ENCODE data around the gene SCFD2.

The SCFD2 gene

DNA sequence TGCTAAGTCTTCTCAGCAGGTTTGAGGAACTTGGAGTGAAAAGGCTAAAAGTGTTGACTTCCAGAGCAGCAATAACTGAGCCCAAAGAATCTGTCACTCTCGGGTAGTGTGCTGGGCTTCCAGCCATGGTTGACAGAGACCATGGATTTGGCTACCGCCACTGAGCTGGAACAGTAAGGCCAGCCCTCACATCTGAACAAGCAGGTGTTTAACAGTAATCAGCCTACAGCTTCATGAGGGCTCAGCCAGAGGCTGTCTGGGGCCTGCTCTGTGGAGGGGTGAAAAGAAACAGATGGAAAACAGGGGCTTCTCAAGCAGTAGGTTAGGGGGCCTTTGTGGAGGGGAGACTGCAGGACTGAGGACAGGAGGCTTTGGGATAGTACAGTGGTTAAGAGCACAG, 488.8 kb downstream of the SCFD2 start:
- DNase-seq (ENCODE audit: low spot score) = no peak

DNA sequence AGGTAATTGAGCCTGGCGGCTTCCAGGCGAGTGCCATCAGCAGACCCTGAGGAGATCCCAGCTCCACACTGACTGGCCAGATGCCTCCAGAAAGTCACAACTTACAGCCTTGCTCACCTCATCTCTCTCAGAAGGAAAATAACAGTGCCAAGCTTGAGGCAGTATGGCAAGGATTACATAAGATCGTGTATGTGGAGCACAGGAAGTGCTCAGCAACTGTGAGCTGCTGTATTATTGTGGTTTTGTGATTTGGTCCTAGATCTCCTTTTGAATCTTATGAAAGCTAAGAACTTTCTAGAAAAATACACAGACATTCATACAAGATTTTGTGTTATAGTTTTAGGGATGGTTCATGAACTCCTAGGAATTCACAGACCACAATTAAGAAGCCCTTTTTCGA, 489.8 kb downstream of the SCFD2 start:
- DNase-seq (ENCODE audit: low spot score) = no peak

DNA sequence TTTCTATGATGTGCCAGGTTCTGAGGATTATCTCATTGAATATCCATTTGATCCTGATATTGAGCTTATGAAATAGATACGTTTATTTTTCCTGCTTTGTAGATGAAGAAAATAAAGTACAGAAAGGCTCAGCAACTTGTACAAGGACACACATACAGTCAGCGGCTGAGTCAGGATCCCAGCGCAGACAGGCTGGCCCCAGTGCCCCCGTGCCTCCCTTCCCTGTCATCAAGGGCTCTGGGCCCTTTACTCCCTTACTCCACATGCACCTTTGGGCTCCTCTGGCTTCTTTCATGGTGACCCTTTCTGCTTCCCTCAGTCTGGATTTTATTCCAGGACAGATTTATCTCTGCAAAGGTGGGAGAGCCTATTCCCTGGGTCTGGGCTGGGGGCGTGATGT, 490.9 kb downstream of the SCFD2 start:
- DNase-seq (ENCODE audit: low spot score) = no peak

DNA sequence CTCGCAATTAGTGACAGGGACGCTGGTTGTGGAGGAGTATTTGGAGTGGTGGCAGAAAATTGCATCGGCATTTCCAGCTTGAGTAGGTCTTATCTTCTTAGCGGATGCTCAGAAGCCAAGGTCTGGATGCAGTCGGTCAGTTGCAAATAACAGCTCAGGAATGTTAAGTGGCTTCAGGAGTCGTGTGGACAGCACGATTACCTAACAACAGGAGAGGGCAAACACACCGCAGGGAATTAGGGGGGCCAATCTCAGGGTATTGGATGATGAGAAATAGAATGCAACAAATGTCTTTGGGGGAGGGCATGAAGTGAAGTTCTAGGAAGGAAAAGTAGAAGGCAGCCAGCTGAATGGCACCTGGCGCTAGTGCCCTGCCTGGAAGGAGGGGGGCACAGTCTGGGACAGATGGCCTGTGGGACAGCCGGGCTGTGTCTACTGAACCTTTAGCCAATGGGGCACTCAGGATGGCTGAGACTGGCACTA, 492.0 kb downstream of the SCFD2 start:
- DNase-seq (ENCODE audit: low spot score) = no peak

DNA sequence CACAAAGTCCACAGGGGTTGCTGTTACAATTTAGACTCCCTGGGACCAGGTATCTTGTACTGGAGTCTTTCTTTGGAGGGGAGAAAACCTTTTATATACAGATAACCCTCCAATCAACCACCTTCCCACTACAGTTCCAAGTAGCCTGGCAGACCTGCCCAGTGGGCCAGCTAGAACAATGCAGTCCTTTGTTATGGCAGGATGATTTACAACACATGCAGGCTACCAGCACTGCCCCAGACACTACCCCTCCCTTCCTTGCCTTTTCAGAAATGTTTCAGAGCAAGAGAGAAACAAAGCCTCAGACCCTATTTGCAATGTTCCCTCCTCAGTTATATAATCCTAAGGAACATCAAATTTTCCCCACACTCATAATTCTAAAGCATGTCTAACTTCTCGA, 492.7 kb downstream of the SCFD2 start:
- no peak for DNase-seq (ENCODE audit: low spot score)

DNA sequence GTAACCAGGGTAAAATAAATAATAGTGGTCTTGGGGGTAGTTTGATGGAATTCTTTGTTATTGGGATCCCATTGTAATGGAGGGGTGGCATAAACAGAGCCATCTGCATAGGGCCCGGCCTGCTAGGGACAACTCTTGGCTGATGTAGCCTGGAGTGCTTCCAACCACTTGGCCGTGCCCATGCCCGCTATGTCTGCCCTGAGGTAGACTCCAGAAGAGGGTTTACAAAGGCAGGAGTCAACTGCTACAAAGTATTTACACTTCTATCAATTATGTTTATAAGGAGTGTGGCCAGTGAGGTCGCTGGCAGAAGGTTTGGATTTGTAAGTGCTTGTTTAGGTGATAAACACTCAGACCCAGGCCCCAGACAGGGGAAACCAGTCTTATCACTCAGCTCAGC, 495.6 kb downstream of the SCFD2 start:
- DNase-seq (ENCODE audit: low spot score) = no peak

DNA sequence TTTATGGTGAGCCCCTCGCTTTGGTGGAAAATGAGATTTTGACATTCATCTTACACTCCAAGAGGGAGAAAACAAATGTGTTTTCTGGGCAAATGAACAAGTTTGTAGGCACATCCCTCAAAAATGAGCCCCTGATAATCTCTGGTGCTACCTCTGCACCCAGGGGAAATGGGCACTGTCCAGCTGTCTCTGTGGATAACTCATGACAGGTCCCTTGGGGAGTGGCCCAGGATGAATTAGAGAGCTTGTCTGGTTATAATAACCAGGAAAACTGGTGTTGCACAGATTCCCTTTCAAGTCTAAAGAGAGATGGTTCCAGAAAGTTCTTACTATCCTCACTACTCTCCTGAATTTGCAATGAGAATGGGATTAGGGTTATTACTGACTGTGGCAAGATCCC, 496.2 kb downstream of the SCFD2 start:
- no peak for DNase-seq (ENCODE audit: low spot score)

DNA sequence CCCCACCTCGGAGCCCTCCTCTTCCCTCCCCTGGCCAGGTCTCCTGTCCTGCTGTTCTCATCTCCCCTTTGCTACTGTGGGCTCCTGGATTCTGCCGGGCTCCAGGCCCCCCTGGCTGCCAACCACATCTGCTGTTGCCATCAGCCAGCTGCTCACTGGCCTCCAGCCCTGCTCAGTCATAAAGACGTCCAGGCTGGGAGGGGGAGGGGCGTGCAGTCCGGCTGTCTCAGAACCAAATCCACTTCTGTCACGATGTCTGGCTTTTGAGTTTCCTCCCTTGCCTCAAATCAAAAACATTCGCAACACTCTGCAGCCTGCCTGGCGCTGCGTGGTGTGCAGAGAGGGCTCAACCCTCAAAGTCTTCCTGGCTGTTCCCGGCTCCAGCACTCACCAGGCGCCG, 496.7 kb downstream of the SCFD2 start:
- DNase-seq (ENCODE audit: low spot score) = no peak

DNA sequence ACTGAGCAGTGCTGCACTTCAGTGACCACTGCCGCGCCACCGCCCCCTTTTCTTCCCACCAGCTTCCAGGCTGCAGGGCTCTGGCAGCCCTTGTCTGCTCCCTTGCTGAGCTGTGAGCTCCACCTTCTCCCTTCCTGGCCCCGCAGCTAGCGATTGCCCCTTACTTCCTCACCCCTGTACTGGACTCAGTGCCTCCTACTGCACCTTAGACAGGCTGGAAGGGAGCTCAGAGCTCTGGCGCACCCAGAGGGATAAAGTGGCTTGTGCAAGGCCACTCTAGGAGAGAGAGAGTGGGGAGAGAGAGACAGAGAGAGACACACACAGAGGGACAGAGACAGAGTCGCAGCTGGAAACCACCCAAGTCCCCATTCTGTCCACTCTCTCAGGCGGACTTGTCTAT, 497.7 kb downstream of the SCFD2 start:
- DNase-seq (ENCODE audit: low spot score) = no peak

DNA sequence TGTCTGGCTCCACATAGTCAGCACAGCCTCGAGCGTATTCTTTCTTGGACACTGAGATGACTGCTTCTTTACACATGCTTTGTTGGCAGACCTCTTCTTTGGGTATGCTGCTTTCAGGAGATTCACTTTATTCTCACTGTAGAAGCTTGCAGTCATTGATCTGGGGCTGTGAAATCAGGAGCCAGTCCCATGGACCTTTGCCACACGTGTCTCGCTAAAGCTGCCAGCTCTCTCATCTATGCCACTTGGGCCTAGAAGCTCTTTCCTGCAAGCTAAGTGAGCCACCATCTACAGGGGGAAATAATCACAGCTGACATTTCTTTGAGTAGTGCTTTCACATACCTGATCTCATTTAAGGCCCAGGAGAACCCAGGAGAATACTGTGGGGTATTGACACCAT, 498.7 kb downstream of the SCFD2 start:
- DNase-seq (ENCODE audit: low spot score) = no peak

DNA sequence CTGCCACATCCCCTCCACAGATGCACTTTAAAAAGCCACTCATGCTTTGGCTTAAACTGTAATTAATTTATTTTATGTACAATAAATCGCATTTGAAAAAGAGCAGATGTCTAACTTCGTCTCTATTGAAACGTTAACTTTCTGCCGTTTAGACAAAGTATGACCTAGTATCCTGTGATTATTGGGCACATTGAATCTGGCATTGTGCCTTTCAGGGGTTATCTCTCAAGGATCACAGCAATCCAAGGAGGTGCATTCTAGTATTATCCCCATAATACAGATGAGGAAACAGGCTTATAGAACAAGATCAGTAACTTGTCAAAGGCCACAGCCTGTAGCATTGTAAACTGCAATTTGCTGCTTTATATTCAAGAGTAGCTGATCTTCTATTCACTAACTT, 499.1 kb downstream of the SCFD2 start:
- DNase-seq (ENCODE audit: low spot score) = no peak

DNA sequence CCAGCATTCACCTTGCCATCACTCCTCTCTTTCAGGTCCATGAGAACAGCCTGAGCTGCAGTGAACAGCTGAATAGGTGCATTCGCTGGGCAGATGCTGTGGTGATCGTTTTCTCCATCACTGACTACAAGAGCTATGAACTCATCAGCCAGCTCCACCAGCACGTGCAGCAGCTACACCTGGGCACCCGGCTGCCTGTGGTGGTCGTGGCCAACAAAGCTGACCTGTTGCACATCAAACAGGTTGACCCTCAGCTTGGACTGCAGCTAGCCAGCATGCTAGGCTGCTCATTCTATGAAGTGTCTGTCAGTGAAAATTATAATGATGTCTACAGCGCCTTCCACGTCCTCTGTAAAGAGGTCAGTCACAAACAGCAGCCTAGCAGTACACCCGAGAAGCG, 500.6 kb downstream of the SCFD2 start:
- DNase-seq (ENCODE audit: low spot score) = no peak

DNA sequence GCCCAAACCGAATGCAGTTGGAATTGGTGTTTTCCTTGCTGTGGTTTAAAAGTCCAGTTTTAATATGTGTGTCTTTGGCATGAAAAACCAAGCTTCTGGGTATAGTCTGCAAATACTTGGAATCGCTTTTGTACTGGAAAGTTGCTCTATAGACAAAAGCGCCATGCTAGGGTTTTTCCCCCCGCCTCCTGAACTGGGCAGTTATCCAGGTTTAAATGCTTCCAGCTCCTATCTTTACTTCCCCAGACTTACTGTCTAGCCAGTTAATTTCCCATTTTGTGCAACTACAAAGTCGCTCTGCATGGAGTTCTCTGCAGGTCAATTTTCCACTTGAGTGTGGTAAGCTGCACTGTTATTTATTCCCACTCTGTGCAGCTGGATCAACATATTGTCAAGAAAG, 501.1 kb downstream of the SCFD2 start:
- no peak for DNase-seq (ENCODE audit: low spot score)

DNA sequence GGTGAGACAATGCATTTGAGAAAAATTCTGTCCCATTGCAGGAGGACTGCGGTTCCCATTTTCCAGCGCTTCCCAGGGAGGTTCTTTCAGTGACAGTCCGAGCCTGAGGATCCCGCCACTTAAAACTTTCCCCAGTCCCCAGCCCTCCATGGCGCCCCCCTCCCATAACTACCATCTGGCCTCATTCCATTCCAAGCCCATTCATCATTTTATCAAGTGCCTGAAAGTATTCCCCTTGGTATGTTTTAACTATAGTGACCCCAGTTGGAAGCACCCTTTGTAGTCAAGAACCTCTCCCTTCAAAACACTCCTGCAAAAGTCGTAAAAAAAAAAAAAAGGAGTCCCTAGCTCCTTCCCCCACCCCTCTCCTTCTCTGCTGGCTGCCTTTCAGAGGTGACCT, 502.5 kb downstream of the SCFD2 start:
- DNase-seq (ENCODE audit: low spot score) = no peak

DNA sequence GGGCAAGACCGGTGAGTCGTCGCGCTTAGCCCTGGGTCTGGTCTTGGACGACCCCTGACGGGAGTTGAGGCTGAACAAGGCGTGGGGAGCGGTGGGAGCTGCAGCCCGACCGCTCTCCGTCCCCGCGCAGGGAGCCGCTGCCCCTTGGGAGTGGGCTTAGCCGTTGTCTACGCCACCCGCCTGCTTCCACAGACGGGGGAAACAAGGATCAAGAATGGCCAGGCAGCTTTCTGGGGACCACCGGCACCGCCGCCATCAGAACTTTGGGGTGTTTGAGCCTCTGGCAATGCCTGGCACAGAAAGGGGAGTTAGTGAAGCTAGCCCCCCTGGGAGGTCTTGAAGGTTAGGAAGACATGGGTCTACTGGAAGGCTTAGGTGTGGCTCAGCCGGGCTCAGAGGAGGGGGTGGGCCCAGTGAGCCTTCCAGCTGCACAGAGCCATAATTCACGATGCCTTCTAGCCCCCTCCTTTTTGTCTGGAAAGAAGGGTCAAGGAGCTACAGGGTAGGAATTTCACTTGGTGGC, 503.2 kb downstream of the SCFD2 start:
- DNase-seq (ENCODE audit: low spot score) = no peak

DNA sequence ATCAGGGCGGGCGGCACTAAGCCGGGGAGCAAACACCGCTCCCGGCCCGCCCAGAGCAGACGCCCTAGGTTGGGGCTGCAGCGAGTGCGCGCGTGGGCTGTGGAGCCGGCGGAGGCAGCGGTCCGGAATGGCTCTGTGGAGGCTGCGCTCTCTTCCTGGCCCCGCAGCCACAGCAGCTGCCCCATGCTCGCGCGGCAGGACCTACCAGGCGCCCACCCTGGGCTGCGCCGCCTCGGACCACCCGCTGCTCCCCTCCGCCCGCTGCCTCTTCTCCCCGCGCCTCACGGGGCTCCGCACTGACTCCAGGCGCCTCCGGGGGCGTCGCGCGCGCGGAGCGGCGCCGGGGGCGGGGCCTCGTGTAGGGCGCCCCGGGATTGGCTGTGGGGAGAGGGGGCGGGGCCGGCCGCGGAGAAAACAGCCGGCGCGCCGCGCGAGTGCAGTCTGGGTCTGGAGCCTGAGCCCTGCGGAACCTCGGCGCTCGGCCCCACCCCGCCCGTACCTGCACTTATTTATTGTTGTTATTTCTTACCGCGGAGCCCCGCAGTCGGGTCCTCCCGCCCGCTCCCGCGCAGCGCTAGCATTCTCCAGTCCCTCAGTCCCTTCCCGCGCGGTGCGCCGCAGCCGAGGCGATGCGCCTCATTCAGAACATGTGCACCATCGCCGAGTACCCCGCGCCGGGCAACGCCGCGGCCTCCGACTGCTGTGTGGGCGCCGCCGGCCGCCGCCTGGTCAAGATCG, 503.8 kb downstream of the SCFD2 start, which contains the start of gene RASL11B:
Gene RASL11B, plus strand, starts transcription at position 439 of the 738 bp plus-strand sequence. Its CDS starts 191 bp downstream, at position 630.
- peak; percentile 78 for DNase-seq (ENCODE audit: low spot score)

DNA sequence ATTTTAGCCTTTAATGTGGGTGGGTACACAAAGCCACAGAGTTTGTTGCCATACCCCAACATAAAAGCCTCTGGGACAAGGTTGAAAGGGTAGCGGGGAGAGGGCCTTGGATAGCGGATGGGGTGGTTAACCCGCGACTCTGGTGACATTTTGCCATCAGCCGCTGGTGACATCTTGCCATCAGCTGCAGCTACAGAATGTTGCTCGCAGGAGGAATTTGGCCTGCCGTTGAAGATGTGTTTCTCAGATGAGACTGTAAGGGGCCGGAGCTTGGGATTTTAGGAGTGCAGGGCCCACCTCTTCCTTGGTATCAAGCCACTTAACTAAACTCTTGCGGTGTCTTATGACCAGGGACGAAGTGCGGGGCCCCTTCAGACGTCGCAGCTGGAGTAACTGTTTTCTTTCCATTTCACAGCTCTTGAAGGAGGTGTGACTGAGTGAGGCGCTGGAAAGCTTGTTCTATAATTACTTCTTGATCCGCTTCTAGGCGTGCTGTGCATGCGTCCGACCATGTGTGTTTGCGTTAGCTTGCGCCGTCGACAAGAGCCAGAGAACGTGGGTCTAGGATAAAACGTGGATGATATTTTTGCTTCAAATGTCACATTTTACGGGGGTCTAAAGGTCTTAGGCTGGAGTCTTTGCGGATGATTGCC, 504.6 kb downstream of the SCFD2 start:
- no peak for DNase-seq (ENCODE audit: low spot score)

DNA sequence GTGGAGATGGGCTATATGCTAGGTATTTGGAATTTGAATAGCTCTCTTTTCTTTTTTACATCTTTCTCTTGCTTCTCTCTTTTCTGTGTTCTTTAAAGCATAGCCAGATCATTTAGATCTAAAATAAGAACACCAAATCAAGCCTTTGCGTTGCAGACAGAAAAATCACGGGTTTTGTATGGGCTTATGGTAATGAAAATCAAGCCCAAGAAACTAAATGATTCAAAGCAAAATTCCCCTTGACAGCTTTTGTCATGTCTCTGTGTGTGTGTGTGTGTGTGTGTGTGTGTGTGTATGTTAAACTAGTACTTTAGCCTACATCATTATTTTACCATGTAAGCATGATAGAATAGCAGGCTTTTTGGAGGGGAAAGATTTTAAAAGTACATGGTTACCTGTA, 505.5 kb downstream of the SCFD2 start:
- no peak for DNase-seq (ENCODE audit: low spot score)

DNA sequence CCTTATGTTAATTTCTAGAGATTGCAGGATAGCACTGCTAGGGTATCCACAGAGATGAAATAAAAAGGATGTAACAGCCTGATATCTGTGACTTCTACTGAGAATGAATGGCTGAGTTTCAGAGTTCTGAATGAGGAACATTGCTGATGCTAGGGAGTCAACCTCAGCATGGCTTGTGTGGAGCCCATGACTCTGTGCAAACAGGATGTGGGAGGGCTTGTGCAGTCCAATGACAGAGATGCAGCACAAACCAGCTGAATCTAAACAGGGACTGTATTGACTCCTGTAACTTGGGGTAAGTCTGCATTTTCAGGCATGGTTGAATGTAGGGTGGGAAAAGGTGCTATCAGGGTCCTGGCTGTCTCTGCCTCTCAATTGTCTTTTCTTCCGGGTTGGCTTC, 509.1 kb downstream of the SCFD2 start:
- DNase-seq (ENCODE audit: low spot score) = no peak

DNA sequence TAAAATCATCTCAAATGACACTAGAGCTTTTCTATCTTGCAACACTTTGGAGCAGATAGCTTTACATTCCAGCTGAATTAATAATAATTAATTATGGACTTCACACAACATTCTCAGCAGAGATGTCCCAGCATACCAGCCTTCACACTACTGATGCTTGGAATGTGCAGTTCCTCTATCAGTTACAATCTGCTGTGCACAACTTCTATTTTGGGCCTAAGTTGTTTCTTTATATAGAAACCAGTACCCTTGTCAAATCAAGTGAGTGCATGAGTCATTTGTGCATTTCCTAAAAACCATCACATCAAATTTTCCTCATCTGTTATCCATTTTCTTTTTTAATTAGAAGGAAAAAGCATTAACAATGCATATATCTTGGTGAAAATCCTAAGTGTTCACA, 512.5 kb downstream of the SCFD2 start:
- no peak for DNase-seq (ENCODE audit: low spot score)

DNA sequence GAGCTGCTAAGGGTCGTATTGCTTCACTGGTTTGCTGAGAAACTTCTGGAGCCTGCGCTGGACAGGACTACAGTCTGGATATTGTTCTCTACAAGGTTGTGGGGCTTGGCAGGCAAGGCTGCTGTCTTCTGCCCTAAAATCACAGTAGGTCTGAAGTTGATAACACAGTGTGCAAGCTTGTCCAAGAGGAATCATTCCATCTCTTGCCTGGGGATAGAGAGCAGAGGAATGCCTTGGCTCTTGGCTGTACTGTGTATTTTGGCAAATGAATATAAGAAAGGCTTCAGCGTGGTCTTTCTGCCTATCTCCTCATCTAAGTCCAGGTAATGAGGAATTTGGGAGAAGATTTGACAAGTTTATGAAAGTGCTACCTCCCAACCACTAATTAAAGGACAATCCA, 513.1 kb downstream of the SCFD2 start:
- no peak for DNase-seq (ENCODE audit: low spot score)

DNA sequence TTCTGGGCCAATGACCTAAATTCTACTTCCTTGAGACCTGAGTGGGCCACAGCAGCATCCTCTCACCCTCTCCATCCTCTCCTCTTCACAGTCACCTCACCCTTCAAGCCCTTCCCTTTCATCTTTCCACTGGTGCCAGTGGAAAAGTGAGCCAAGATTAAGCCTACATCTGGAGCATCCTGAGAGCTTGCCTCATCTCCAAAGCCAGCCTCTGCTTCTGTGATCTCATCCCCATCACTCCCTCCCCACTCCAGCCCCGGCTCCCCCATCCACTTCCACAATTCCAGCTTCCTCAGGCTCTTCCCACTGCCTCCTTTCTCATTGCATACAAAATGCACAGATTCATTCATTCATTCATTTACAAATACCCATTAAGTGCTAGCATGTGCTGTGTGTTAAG, 513.8 kb downstream of the SCFD2 start:
- no peak for DNase-seq (ENCODE audit: low spot score)

DNA sequence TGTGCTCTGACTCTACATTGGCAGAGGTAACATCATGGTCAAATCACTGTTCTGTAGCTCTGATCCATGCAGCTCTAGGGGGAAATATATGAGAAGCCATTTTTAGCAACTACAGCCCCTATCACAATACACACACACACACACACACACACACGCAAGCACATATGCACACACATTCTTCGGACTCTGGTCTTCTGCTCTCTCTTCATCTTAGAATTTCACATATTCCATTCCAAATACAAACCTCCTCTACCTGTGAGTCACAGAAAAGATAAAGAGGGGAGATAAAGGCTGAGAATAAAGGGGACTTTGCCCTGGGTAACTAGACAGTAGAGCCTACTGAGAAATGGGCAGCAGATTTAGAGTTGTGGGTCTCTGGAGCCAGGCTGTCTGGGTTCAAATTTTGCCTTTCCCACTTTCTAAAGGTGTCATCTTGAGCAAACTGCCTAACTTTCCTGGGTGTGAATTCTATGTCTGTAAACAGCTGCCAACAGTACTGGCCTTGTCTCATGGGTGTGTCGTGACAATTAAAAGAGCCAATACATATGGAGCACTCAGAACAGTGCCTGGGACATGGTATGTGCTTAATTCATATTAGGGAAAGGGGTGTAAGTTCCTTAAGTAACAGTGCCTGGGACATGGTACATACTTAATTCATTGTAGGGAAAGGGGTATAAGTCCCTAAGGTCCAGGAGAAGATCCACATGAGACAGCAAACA, 515.3 kb downstream of the SCFD2 start:
- DNase-seq (ENCODE audit: low spot score) = no peak
